ENCODE data around the gene CLBA1. TPM values are rescaled to one million over a fixed set of nuclear protein-coding genes. Genes with fewer than 3 reads are reported as not detected.

CLBA1 gene
- total RNA-seq, 1 donor from 2014 or later: 4.5 TPM

GRCh38 chr14:104999361-104999760 is 13.8 kb downstream of the CLBA1 start:
- DNase-seq (ENCODE audit: low read depth): no peak
- no peak overlapping the region for H3K4me3 ChIP-seq (ENCODE audit: low read depth, low read length)
- no peak for TF ChIP-seq CTCF (conservative IDR thresholded peaks at IDR 0.05; ENCODE audit: low read depth, low read length)

- no peak for TF ChIP-seq CTCF (conservative IDR thresholded peaks at IDR 0.05; ENCODE audit: low read depth, low read length)
- no peak for DNase-seq (ENCODE audit: low read depth)
- no peak overlapping the region for H3K4me3 ChIP-seq (ENCODE audit: low read depth, low read length)
Observed at GRCh38 chr14:105005329-105005928, 19.8 kb downstream of the CLBA1 start.

- no peak overlapping the region for H3K4me3 ChIP-seq (ENCODE audit: low read depth, low read length)
- DNase-seq (ENCODE audit: low read depth): no peak
Observed at GRCh38 chr14:105005929-105006830, 20.6 kb downstream of the CLBA1 start.

GRCh38 chr14:105006831-105007592 is 21.4 kb downstream of the CLBA1 start:
- DNase-seq (ENCODE audit: low read depth): no peak
- H3K4me3 ChIP-seq (ENCODE audit: low read depth, low read length): no peak overlapping the region
- TF ChIP-seq CTCF (conservative IDR thresholded peaks at IDR 0.05; ENCODE audit: low read depth, low read length): no peak

More at GRCh38 chr14:105005929-105006830, 20.6 kb downstream of the CLBA1 start:
- no peak for TF ChIP-seq CTCF (conservative IDR thresholded peaks at IDR 0.05; ENCODE audit: low read depth, low read length)

- no peak overlapping the region for H3K4me3 ChIP-seq (ENCODE audit: low read depth, low read length)
- no peak for DNase-seq (ENCODE audit: low read depth)
- TF ChIP-seq CTCF (conservative IDR thresholded peaks at IDR 0.05; ENCODE audit: low read depth, low read length): no peak
Observed at GRCh38 chr14:105007593-105008264, 22.1 kb downstream of the CLBA1 start.

GRCh38 chr14:105010106-105010505 is 24.5 kb downstream of the CLBA1 start:
- H3K4me3 ChIP-seq (ENCODE audit: low read depth, low read length): no peak overlapping the region
- TF ChIP-seq CTCF (conservative IDR thresholded peaks at IDR 0.05; ENCODE audit: low read depth, low read length): no peak
- no peak for DNase-seq (ENCODE audit: low read depth)

Data from epithelial cell of proximal tubule (primary cell).